ENCODE measurements around the gene MAN2B2. TPM values are rescaled to one million over a fixed set of nuclear protein-coding genes. Genes with fewer than 3 reads are reported as not detected.
A peak's percentile ranks its signal among the peaks of the same experiment; 100 is the strongest.

The MAN2B2 gene
- total RNA-seq, 1 donor from 2014 or later: 15.2 TPM

DNA sequence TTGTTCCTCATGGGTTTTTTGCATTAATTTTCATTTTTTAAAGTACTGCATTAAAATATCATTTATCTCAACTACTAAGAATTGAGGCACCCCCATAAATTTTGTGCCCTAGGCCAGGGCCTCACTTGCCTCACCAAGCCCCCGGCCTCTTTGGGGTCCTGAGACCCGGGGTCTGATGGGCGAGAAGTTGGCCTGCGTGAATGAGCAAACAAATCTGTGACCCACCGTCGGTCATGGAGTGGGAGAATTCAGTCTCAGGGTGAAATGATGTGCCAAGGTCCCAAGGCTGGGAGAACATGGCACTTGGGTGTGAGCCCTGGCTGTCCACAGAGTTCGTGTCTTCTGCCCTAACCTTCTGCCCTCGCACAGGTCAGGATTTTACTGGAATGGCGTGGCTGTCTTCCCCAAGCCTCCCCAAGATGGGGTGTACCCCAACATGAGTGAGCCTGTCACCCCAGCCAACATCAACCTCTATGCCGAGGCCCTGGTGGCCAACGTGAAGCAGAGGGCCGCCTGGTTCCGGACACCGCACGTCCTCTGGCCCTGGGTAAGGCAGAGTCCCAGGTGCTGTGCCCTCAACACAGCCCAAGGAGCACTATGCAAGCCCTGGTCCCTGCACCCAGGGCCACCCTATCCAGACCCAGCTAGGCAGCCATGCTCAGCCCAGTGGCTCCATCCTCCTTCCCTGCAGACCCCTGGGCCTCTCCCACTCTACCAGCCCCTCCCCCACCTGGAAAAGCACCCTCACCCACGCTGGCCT, 18.0 kb downstream of the MAN2B2 start:
- no peak for DNase-seq (ENCODE audit: low read depth)

DNA sequence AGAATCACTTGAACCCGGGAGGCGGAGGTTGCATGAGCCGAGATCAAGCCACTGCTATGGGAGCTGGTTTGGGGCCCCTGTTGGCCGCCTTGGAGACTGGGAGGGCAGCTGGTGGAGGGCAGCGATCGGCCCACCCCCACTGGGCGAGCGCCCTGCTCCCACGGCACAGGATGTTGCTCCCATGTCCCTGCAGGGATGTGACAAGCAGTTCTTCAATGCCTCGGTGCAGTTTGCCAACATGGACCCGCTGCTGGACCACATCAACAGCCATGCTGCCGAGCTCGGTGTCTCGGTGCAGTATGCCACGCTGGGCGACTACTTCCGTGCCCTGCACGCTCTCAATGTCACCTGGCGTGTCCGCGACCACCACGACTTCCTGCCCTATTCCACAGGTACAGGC, 19.4 kb downstream of the MAN2B2 start:
- DNase-seq (ENCODE audit: low read depth): no peak

DNA sequence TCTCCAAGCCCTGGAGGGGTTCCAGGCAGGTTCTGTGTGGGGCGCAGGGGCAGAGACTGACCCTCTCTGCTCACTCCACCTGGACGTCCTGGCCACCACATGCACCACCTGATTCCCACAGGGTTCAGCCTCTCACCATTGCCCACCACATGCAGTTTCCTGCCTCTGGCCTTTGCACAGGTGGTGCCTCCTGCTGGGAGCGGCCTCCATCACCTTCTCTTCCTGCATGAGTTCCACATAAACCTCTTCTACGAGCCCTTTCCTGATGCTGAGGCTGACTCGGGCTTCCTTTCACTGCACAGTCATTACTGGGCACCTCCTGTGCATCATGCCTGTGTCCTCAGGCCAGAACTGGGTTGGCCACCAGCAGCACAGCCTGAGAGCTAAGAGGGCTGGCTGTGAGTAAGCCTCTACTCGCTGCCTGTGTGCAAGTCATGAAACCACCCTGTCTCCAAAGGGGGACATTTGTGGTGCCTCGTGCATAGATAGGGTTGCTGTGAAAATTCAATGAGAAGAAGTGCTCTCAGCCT, 19.9 kb downstream of the MAN2B2 start:
- DNase-seq (ENCODE audit: low read depth): no peak

DNA sequence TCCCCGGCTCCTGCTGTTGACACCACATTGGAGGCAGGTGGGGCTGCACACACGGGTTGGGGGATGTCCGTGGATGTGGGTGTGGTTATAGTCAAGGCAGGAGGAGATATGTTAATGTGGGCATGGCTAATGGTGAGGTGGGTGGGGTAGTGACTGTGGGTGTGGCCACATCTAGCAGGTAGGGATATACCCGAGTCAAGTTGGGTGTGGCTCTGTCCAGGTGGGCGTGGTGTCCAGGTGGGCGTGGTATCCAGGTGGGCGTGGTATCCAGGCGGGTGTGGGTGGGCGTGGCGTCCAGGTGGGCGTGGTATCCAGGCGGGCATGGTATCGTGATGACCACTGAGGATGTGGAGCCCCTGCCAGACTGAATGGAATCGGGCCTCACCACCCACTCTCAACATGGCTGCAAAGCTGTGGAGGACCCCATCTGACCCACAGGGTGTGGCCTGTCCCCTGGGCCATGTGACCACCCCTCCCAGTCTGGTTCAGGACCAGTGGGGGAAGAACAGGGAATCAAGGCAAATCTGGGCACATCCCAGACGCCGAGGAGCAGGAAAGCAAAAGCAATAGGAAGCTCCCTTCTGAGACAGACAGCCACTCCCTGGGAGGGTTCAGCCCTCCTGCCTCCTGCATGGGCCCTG, 21.0 kb downstream of the MAN2B2 start:
- no peak for DNase-seq (ENCODE audit: low read depth)

DNA sequence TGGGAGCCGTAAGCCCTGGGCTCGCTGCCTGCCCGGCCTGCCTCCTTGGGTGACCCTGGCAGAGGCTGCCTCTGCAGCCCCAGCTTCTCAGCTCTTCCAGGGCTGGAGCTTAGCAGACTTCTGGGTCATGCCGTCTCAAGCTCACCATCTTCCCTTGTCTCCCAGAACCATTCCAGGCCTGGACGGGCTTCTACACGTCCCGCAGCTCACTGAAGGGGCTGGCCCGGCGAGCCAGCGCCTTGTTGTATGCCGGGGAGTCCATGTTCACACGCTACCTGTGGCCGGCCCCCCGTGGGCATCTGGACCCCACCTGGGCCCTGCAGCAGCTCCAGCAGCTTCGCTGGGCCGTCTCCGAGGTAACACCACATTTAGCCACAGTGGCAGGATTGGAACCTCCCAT, 22.0 kb downstream of the MAN2B2 start:
- DNase-seq (ENCODE audit: low read depth): no peak

DNA sequence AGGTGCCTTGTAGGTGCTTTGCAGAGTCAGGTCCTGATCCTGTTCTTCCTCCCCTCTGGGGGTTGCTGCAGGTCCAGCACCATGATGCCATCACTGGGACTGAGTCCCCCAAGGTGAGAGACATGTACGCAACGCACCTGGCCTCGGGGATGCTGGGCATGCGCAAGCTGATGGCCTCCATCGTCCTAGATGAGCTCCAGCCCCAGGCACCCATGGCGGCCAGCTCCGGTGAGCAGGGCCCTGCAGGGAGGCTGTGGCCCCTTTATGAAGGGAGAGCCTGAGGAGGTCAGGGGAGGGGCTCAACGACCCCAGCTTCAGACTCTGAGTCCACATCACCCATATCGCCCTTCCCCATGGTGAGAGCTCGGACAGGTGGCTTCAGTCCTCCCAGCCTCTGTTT, 23.1 kb downstream of the MAN2B2 start:
- no peak for DNase-seq (ENCODE audit: low read depth)

DNA sequence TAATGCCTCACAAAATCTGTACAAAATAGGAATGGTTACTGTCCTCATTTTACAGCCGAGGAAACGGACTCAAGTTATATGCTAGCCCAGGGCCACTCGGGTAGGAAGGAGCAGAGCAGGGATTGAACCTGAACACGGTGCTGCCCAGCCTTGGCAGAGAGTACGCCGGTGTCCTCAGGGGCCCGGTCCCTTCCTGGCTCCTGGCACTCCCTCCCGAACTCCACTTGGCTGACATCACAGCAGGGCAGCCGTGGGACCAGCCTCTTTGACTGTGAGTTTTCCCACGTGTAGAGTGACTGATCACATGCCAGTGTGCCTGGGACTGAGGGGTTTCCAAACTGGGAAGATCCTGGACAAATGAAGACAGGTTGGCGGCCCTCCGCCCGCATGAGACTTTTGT, 23.7 kb downstream of the MAN2B2 start:
- no peak for DNase-seq (ENCODE audit: low read depth)

DNA sequence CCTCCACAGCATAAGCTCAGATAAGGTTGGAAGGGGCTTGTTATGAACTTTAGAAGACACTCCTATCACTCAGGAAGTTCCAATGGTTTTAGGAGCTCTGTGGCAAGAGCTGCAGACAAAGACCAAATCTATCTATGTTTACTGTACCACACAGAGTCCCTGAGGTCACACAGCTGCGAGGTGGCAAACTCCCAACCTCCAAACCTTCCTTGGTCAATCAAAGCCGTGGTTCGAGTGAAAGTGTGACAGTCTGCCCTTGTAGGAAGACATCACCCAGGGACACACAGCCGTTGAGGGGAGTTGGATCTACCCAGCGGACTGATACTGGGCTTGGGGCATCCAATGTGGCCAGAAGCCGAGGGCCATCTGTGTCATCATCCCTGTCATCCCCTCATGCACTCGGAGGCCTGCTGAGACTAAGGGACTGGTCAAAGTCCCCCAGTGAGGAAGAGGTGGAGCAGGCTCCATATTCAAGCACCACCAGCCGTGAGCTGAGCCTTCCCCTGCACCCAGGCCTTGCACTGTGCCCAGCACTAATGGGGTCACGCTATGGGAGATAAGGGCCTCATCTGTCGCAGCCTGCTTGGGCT, 26.8 kb downstream of the MAN2B2 start:
- DNase-seq (ENCODE audit: low read depth): peak; percentile 15

DNA sequence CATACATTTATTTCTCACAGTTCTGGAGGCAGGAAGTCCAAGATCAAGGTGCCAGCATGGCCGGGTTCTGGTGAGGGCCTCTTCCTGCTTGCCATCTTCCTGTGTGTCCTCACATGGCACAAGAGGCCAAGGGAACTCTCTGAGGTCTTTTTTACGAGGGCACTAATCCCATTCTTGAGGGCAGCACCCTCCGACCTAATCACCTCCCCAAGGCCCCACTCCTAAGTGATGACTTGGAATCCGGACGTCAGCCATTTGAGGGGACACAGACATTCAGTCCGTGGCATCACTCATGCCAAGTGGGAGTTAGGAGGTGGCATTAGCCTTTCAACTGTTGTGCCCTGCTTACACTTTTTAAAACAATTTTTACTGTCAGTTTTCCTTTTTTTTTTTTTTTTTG, 27.3 kb downstream of the MAN2B2 start:
- no peak for DNase-seq (ENCODE audit: low read depth)

DNA sequence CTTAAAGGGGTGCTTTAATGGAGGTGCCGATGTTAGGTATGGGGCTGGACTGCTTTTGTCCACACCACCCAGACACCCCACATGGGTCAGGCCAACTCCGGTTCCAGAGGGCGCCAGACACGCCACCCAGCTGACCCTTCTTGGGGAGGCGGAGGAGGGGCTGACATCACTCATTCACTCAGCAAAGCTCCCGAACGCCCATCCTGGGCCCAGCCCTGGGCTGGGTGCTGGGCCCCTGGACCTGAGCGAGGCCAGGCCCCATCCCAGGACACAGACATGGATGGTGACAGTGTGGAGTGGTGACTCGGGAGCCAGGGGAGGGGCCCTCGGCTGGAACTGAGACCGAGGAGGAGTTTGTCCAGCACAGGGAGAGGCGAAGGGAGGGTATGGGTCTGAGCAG, 28.1 kb downstream of the MAN2B2 start:
- DNase-seq (ENCODE audit: low read depth): no peak

DNA sequence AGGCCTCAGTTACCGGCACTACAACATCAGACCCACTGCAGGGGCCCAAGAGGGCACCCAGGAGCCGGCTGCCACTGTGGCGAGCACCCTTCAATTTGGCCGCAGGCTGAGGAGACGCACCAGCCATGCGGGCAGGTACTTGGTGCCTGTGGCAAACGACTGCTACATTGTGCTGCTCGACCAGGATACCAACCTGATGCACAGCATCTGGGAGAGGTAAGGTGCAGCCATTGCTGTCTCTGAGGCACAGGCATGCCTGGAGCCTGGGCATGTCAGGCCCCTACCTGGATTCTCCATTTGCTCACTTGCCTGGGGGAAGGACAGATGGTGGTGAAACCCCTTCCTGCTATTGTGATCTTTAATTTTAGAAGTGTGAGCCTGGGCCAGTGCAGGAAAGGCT, 30.1 kb downstream of the MAN2B2 start:
- DNase-seq (ENCODE audit: low read depth): no peak

DNA sequence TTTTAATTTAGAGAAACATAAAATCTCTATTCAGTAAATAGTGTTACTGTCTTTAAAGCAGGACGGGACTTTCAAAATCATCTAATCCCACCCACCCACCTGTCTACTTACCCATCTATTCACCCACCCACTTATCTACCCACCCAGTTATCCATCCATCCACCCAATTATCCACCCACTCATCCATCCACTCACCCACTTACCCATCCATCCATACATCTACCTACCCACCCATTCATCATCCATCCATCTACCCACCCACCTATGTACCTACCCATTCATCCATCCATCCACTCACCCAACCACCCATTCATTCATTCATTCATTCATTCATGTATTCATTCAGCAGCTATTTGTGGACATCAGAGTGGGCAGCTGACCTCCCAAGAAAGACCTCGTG, 30.6 kb downstream of the MAN2B2 start:
- no peak for DNase-seq (ENCODE audit: low read depth)

DNA sequence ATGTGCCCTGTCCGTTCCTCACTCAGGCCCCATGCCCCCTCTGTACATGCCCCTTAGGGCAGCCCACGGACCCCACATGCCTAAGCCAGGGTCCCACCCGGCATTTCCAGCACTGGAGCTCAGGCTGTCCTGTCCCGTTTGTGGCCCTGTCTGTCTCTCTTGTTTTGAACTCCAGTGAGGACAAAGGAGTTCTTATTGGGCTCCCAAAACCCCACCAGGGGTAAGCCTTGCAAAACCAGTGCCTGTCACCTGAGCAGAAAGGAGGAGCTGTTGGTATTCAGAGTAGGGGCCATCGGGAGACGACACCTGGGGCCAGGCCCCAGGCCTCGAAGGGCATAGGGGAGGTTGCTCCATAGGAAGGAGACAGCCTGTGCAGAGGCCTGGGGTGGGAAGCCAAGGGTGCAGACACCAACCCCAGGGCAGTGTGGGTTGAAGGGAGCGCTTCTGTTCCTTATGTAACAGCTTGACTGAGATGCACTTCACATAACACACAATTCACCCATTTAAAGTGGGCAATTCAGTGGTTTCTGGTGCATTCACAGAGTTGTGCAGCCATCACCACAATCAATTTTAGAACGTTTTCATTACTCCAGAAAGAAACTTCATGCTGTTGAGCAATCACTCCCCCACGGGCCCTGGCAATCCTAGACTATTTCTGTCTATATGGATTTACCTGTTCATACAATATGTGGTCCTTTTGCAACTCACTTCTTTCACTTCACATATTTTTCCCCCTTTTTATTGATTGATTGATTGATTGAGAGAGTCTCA, 31.7 kb downstream of the MAN2B2 start:
- DNase-seq (ENCODE audit: low read depth): no peak

DNA sequence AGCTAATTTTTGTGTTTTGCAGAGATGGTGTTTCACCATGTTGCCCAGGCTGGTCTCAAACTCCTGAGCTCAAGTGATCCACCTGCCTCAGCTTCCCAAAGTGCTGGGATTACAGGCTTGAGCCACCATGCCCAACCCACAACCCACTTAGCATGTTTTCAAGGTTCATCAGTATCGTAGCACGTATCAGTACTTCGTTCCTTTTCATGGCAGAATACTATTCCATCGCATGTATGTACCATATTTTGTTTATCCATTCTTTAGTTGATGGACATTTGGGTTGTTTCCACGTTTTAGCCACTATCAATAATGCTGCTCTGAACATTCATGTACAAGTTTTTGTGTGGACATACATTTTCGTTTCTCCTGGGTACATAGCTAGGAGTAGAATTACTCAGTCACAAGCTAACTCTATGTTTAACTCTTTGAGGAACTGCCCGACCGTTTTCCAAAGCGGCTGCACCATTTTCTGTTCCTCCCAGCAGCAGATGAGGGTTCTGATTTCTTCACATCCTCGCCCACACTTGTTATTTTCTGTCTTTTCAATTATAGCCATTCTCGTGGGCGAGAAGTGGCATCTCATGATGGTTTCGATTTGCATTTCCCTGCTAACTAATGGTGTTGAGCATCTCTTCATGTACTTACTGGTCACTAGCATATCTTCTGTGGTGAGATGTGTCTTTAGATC, 32.5 kb downstream of the MAN2B2 start:
- DNase-seq (ENCODE audit: low read depth): no peak

DNA sequence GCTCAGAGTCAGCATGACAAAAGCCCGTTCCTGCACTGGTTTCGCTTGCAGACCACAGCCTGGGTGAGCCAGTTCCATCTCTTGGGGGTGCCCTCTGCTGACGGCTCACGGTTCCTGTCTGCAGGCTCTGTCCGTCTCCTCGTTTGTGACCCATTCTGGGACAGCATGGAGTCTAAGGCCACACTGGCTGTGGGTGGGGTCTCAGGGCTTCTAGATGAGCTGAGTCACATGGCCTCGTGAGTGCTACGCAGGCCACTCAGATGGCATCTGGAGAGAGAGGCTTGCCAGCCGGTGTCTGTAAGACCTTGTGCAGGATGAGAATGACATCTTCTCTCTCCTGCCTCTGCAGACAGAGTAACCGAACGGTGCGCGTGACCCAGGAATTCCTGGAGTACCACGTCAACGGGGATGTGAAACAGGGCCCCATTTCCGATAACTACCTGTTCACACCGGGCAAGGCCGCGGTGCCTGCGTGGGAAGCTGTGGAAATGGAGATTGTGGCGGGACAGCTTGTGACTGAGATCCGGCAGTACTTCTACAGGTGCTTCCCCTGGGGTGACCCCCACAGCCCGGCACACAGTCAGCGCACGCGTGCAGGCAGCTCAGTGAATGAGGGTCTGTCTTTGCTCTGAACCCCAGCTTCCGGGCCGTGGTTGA, 33.9 kb downstream of the MAN2B2 start:
- DNase-seq (ENCODE audit: low read depth): peak; percentile 2

DNA sequence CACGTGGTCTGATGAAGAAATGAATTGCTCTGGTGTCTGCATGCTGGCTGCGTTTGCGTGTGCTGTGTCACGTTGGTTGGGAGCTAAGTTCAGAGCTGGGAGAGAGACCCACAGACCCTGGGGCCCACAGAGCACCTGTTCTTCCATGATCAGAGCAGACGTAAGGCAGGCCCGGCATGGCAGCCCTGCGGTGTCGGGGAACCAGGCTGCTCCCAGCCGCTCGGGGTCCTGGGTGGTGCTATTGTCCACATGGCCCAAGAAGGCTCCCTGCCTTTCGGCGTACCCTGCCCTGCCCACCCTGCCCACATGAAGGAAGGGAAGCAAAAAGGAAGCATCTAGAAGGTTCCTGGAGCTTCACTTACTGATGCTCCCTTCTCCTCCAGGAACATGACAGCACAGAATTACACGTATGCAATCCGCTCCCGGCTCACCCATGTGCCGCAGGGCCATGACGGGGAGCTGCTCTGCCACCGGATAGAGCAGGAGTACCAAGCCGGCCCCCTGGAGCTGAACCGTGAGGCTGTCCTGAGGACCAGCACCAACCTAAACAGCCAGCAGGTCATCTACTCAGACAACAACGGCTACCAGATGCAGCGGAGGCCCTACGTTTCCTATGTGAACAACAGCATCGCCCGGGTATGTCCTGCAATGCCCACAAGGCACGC, 34.6 kb downstream of the MAN2B2 start:
- no peak for DNase-seq (ENCODE audit: low read depth)

DNA sequence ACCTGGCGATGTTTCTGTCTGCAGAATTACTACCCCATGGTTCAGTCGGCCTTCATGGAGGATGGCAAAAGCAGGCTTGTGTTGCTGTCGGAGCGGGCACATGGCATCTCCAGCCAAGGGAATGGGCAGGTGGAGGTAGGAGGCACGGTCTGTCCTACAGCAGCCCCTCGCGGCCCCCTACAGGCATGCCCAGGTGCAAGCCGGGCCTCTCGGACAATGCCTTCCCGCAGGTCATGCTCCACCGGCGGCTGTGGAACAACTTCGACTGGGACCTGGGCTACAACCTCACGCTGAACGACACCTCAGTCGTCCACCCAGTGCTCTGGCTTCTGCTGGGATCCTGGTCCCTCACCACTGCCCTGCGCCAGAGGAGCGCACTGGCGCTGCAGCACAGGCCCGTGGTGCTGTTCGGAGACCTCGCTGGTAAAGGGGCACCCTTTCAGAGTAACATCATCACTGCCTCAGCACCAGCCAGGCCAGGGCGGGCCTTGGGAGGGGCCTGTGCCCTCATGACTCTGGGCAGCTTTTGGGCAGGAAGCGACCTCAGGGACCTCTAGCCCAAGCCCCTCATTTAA, 36.0 kb downstream of the MAN2B2 start:
- DNase-seq (ENCODE audit: low read depth): no peak

DNA sequence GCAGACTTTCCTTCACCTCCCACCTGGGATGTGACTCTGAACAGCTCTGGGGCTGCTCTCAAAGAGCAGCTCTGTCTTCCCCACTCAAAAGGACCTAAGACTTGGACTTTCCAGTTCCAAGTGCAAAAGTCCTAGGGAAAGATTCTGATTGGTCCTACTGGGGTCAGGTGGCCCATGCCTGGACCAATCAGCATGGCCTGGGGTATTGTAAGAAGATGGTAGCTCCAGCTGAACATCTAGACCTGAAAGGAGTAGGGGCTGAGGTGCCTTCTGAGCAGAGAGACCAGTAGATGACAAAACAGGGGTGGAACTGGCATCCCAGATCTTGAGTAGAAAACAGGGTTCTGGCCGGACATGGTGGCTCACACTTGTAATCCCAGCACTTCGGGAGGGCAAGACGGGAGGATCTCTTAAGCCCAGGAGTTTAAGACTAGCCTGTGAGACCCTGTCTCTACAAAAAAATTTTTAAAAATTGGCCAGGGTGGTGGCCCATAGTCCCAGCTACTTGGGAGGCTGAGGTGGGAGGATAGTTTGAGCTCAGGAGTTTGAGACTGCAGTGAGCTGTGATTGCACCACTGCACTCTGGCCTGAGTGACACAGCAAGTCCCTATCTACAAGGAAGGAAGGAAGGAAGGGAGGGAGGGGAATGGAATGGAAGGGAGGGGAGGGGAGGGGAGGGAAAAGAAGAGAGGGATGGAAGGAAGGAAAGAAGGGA, 38.1 kb downstream of the MAN2B2 start:
- DNase-seq (ENCODE audit: low read depth): no peak

Measured in myocyte (in vitro differentiated cells).